Endothelial cell of umbilical vein (primary cell): ENCODE results near the gene CRTAP. TPM values are rescaled to one million over a fixed set of nuclear protein-coding genes. Genes with fewer than 3 reads are reported as not detected.

ENCODE experiments used
- BruUV-seq: library from RNA; stranded (reverse); fragments of 400-500 nt; replicated peaks from 2 replicates; lab custom pipeline; 2021; lab: Mats Ljungman, UMichigan
- CTCF ChIA-PET: fragments of 300-600, 350-600 bp; sonication (Branson Sonifier 250); formaldehyde crosslinking; loops from one replicate; lab custom pipeline; 2021; ENCODE audit warnings: antibody characterized with exemption, inconsistent platforms; lab: Charles Lee
- POLR2A ChIA-PET: fragments of 300-600, 350-600 bp; sonication (Branson Sonifier 250); formaldehyde crosslinking; loops from one replicate; lab custom pipeline; 2021; ENCODE audit warnings: antibody characterized with exemption, inconsistent platforms; lab: Charles Lee
- DNase-seq: peaks from one replicate; pipeline ENCODE4 v3.0.0-alpha.2; 2011; ENCODE audit warnings: low read depth, low spot score
- FAIRE-seq: peaks from 2 replicates; lab custom pipeline; 2011; peaks lifted over from hg19 to GRCh38; lab: Jason Lieb, UNC
- H2AFZ ChIP-seq: 2 replicates; pipeline ENCODE4 v1.6.0; 2012; ENCODE audit warnings: low read depth, low read length, control low read depth, inconsistent platforms
- H3K27ac ChIP-seq: 2 replicates; pipeline ENCODE4 v1.5.1; 2011; ENCODE audit warnings: low read depth, mild to moderate bottlenecking, control low read depth, low read length, moderate library complexity; ENCODE audit not compliant: insufficient read depth
- H3K27me3 ChIP-seq, 2 experiments: 2 replicates each; pipeline versions ENCODE4 v1.6.0 to v1.6.1; 2011; ENCODE audit warnings: low read length in 2 of 2, mixed read lengths in 1 of 2; ENCODE audit not compliant: control insufficient read depth in 2 of 2, insufficient read depth in 2 of 2
- H3K36me3 ChIP-seq, 2 experiments: 2 replicates in 1 of 2; 3 replicates in 1 of 2; pipeline ENCODE4 v1.5.1; 2011; ENCODE audit warnings: low read length in 2 of 2, mild to moderate bottlenecking in 1 of 2, moderate library complexity in 1 of 2; ENCODE audit not compliant: control insufficient read depth in 2 of 2, insufficient read depth in 2 of 2; ENCODE audit errors: extremely low read depth in 1 of 2
- H3K4me1 ChIP-seq: 3 replicates; pipeline ENCODE4 v1.5.1; 2011; ENCODE audit warnings: mild to moderate bottlenecking, low read length; ENCODE audit not compliant: control insufficient read depth, insufficient read depth; ENCODE audit errors: extremely low read depth
- H3K4me2 ChIP-seq: 2 replicates; pipeline ENCODE4 v1.6.1; 2011; ENCODE audit warnings: low read length, control low read depth, mixed read lengths; ENCODE audit not compliant: insufficient read depth
- H3K4me3 ChIP-seq, 3 experiments: fragments of 200-600 bp in 1 of 3; sonication (generic), shearing (Covaris generic) in 1 of 3; replicated peaks in 1 of 3; 2 replicates each; pipeline ENCODE4 v1.5.1; 2011 to 2016; ENCODE audit warnings: control low read depth in 3 of 3, low read length in 3 of 3, mild to moderate bottlenecking in 2 of 3, inconsistent platforms in 1 of 3, low read depth in 1 of 3, moderate library complexity in 1 of 3; ENCODE audit not compliant: insufficient read depth in 1 of 3
- H3K79me2 ChIP-seq: 2 replicates; pipeline ENCODE4 v1.6.0; 2012; ENCODE audit warnings: low read length, inconsistent platforms; ENCODE audit not compliant: control insufficient read depth, insufficient read depth
- H3K9ac ChIP-seq: replicated peaks from 2 replicates; pipeline ENCODE3; 2011; ENCODE audit warnings: low read length, control low read depth; ENCODE audit not compliant: insufficient read depth; ENCODE audit errors: extremely low read depth
- H3K9me1 ChIP-seq: replicated peaks from 3 replicates; pipeline ENCODE4 v1.6.0; 2011; ENCODE audit warnings: mild to moderate bottlenecking, low read length; ENCODE audit not compliant: control insufficient read depth, insufficient read depth; ENCODE audit errors: extremely low read depth
- H3K9me3 ChIP-seq: replicated peaks from 2 replicates; pipeline ENCODE4 v1.5.1; 2012; ENCODE audit warnings: low read length, inconsistent platforms; ENCODE audit not compliant: control insufficient read depth, insufficient read depth
- H4K20me1 ChIP-seq: replicated peaks from 2 replicates; pipeline ENCODE3; 2011; ENCODE audit warnings: mild to moderate bottlenecking, low read length; ENCODE audit not compliant: control insufficient read depth, insufficient read depth; ENCODE audit errors: extremely low read depth
- CTCF ChIP-seq, 2 donors: IDR thresholded peaks; 1 replicate in 1 of 2; 2 replicates in 1 of 2; pipeline ENCODE4 v1.5.1; 2011; ENCODE audit warnings: low read length in 2 of 2, mild to moderate bottlenecking in 2 of 2, moderate library complexity in 2 of 2, control low read depth in 1 of 2, inconsistent platforms in 1 of 2, low read depth in 1 of 2; ENCODE audit not compliant: insufficient read depth in 1 of 2; ENCODE audit errors: extremely low read depth in 1 of 2
- EZH2 ChIP-seq: IDR thresholded peaks from 2 replicates; pipeline ENCODE4 v1.6.1; 2012; ENCODE audit warnings: borderline replicate concordance, low read depth, mild to moderate bottlenecking, moderate library complexity, low read length, inconsistent platforms; ENCODE audit not compliant: severe bottlenecking
- FOS ChIP-seq: IDR thresholded peaks from 2 replicates; pipeline ENCODE4 v1.6.1; 2011; ENCODE audit warnings: mild to moderate bottlenecking, low read length, moderate library complexity, borderline replicate concordance; ENCODE audit not compliant: insufficient read depth
- GATA2 ChIP-seq: IDR thresholded peaks from 2 replicates; pipeline ENCODE4 v1.7.0; 2011; ENCODE audit warnings: low read depth, mild to moderate bottlenecking, moderate library complexity, mixed read lengths, low read length; ENCODE audit not compliant: insufficient read length, insufficient read depth
- JUN ChIP-seq: IDR thresholded peaks from 2 replicates; pipeline ENCODE4 v1.6.1; 2011; ENCODE audit warnings: borderline replicate concordance, low read depth; ENCODE audit not compliant: insufficient read length, insufficient read depth
- MAX ChIP-seq: IDR thresholded peaks from 2 replicates; pipeline ENCODE4 v1.6.1; 2011; ENCODE audit not compliant: insufficient read depth, insufficient read length
- MYC ChIP-seq: IDR thresholded peaks from one replicate; pipeline ENCODE4 v1.6.1; 2011; ENCODE audit warnings: mild to moderate bottlenecking, low read depth, low read length
- POLR2A ChIP-seq: IDR thresholded peaks from 2 replicates; pipeline ENCODE4 v1.6.1; 2012; ENCODE audit warnings: low read depth, mild to moderate bottlenecking, control low read depth, low read length
- POLR2AphosphoS5 ChIP-seq: IDR thresholded peaks from 2 replicates; pipeline ENCODE4 v1.6.1; 2012; ENCODE audit warnings: low read depth, mild to moderate bottlenecking, control low read depth, low read length, moderate library complexity; ENCODE audit not compliant: insufficient read depth
- dilution Hi-C: fragments of 300-500 bp; cut with MboI; formaldehyde crosslinking; loops from one replicate; pipeline ENCODE4 v1.15.0; 2019; ENCODE audit warnings: low sequenced_read_pairs; ENCODE audit not compliant: extremely low pct_ligation_motif_present
- intact Hi-C: fragments of 100-400 bp; cut with micrococcal nuclease; formaldehyde crosslinking; loops from one replicate; pipeline ENCODE4 v1.10.0; 2022
- polyA plus RNA-seq, 4 experiments: library from polyadenylated mRNA; depleted of rRNA in 3 of 4; stranded (reverse) in 3 of 4; unstranded in 1 of 4; fragments of >200 nt; gene quantifications; 2 replicates each; pipeline versions ENCODE4 v1.2.1 to v1.2.3, GENCODE V29; 2011 to 2012; ENCODE audit warnings: missing spikeins in 1 of 4
- total RNA-seq: library from RNA; stranded (reverse); gene quantifications from 2 replicates; pipeline ENCODE4 v1.2.3, GENCODE V29; 2021

The CRTAP gene
- total and polyA plus RNA-seq, 2 donors (not counting 3 experiments of a cell fraction or from before 2014, with no cell fraction given): 204 to 213 TPM

DNA sequence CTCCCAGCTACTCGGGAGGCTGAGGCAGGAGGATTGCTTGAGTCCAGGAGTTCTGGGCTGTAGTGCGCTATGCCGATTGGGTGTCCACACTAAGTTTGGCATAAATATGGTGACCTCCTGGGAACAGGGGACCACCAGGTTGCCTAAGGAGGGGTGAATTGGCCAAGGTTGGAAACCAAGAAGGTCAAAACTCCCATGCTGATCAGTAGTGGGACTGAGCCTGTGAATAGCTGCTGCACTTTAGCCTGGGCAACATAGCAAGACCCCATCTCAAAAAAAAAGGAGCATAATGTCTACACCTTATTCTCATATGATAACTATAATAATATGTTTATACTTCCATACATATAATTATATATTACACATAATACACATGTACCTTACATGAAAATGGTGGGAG, 10.8 kb upstream of the CRTAP start:
- no TSS peak for BruUV-seq
- Histone ChIP-seq H3K36me3 (no peaks in the 10 kb centered on the region), H3K27ac (no peak overlapping the region), H3K79me2 (no peaks in the 10 kb centered on the region), H3K9me1 (no peaks in the 10 kb centered on the region), H3K9ac (no peak overlapping the region), H3K9me3 (no peaks in the 10 kb centered on the region), H3K4me1 (no peaks in the 10 kb centered on the region), H3K4me2 (no peak overlapping the region), H3K4me3 (no peak overlapping the region), H3K27me3 (peaks cover 0 to 5% of the 10 kb centered on the region in 2 experiments), H2AFZ (no peak overlapping the region), H4K20me1 (no peaks in the 10 kb centered on the region)
- FAIRE-seq: no peak
- TF ChIP-seq CTCF (IDR thresholded peaks at IDR 0.05; ENCODE audit: extremely low read depth in 1 of 2, insufficient read depth in 1 of 2, low read depth in 1 of 2, low read length in 2 of 2) (no peak), JUN (no peak), POLR2A (no peak), EZH2 (no peak), MYC (no peak), GATA2 (no peak), MAX (no peak), POLR2AphosphoS5 (no peak), FOS (no peak)
- DNase-seq: no peak
- POLR2A ChIA-PET: no interaction called here
- intact Hi-C loops: no loop called here
- CTCF ChIA-PET: no interaction called here
- dilution Hi-C loops: no loop called here
